Mononuclear cell (primary cell): ENCODE data around the gene AFF3. TPM values are rescaled to one million over a fixed set of nuclear protein-coding genes. Genes with fewer than 3 reads are reported as not detected.

Source experiments
- H3K27me3 ChIP-seq: 2 replicates; pipeline ENCODE4 v1.6.0; 2011; ENCODE audit warnings: low read length, control low read depth; ENCODE audit not compliant: insufficient read depth
- H3K4me1 ChIP-seq: 2 replicates; pipeline ENCODE4 v1.5.1; 2011; ENCODE audit warnings: mild to moderate bottlenecking, low read length, control low read depth; ENCODE audit not compliant: insufficient read depth
- H3K4me3 ChIP-seq: 2 replicates; pipeline ENCODE4 v1.5.1; 2011; ENCODE audit warnings: mild to moderate bottlenecking, low read length, moderate library complexity
- H3K9me3 ChIP-seq: 2 replicates; pipeline ENCODE4 v1.5.1; 2011; ENCODE audit warnings: low read depth, mild to moderate bottlenecking, control low read depth, low read length
- total RNA-seq: library from RNA; depleted of rRNA; stranded (reverse); fragments of >200 nt; gene quantifications from one replicate; pipeline ENCODE4 v1.2.3, GENCODE V29; 2012

The AFF3 gene
- total RNA-seq, 1 donor = 21.9 TPM

- H3K4me3 ChIP-seq = no peak overlapping the region
- no peaks in the 10 kb centered on the region for H3K9me3 ChIP-seq
- no peaks in the 10 kb centered on the region for H3K27me3 ChIP-seq
- peaks cover 10% of the 10 kb centered on the region for H3K4me1 ChIP-seq
Observed at GRCh38 chr2:100059638-100060037, 82.8 kb downstream of the AFF3 start.

DNA sequence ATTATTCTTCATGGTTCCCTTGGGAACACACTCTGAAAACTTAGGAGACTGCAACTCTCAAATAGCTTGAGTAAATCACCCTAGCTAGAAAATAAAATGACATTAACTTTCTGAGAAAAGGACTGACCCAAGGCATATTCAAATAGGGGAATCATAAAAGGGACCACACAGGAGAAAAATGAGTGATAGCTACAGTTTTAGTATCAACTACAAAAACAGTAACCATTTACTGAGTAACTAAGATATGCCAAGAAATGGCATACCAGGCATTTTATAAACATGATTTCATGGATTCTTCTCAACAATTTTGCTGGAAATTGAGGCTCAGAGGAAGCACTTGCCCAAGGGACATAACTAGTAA, 84.5 kb downstream of the AFF3 start:
- H3K4me1 ChIP-seq = peaks cover 17% of the 10 kb centered on the region
- H3K4me3 ChIP-seq = no peak overlapping the region
- no peaks in the 10 kb centered on the region for H3K27me3 ChIP-seq
- H3K9me3 ChIP-seq = no peaks in the 10 kb centered on the region

DNA sequence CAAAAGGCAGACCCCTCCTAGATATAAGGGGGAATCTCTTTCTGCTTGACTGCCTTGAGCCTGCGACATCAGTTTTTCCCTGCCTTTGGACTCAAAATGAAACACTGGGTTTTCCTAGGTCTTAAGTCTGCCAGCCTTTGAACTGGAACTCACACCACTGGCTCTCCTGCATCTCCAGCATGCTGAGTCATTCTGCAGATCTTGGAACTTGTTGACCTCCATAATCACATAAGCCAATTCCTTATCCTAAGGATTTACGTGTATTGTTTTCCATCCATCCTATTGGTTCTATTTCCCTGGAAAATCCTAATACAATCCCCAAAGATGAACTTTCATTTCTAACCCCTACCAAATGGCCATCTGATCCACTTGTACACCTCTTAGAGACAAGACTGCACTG, 88.0 kb downstream of the AFF3 start:
- Histone ChIP-seq H3K4me3 (no peak overlapping the region), H3K27me3 (no peaks in the 10 kb centered on the region), H3K4me1 (peaks cover 6% of the 10 kb centered on the region), H3K9me3 (no peaks in the 10 kb centered on the region)

DNA sequence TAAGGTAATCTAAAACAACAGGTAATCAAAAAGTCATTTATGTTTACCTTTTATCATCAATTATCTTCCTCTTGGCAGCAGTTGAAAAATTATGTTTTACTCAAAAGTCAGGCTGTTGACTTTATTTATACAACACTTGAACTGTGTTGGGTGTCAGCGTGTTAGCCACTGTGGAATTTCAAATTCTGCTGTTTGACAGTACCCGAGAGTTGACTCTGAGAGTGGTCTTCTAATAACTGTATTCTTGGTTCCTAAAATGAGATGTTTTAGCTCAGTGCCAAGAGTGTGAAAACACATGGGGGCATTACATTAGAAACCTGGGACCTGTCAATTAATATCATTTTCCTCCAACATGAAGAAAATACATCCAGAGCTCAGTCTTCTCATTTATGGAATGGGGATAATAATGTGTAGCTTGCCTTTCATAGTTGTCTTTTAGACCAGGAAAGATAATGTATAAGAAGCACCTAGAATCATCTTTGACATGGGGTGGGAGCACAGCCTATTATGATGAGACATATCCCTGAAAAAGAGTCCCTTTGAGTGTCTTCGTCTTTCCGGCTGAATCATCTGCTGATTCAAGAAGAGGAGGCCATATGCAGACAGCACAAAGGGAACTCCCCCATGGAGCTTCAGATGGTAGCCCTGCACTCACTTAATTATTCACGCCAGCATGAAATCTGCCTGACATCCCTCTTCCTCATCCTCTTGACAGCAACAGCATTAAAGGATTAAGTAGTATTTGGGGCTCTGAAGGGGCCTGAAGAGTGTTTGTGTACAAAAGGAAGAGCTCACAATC, 89.1 kb downstream of the AFF3 start:
- Histone ChIP-seq H3K4me3 (no peak overlapping the region), H3K27me3 (no peaks in the 10 kb centered on the region), H3K9me3 (no peaks in the 10 kb centered on the region), H3K4me1 (peaks cover 6% of the 10 kb centered on the region)

DNA sequence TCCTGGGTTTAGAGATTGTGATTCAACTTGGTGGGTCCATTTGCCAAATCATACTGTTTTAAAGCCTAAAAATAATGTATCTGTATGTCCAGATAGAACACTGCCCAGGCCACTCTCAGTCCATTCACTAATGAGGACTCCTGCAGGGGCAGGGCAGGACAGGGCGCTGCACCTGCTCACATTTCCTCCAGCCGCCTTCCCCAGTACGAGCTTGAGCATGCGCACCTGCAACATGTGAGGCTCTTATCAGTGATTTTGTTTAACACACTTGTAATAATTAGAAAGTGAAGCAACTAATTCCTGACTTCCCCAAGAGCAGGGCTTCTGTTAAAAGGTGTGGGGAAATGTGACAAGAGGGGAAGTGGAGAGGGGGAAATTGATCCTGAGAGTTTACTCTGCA, 89.7 kb downstream of the AFF3 start:
- H3K27me3 ChIP-seq = no peaks in the 10 kb centered on the region
- no peak overlapping the region for H3K4me3 ChIP-seq
- no peaks in the 10 kb centered on the region for H3K9me3 ChIP-seq
- peaks cover 6% of the 10 kb centered on the region for H3K4me1 ChIP-seq

- H3K4me3 ChIP-seq = no peak overlapping the region
- no peaks in the 10 kb centered on the region for H3K9me3 ChIP-seq
- H3K4me1 ChIP-seq = peaks cover 6% of the 10 kb centered on the region
- no peaks in the 10 kb centered on the region for H3K27me3 ChIP-seq
Observed at GRCh38 chr2:100051253-100051652, 91.1 kb downstream of the AFF3 start.

DNA sequence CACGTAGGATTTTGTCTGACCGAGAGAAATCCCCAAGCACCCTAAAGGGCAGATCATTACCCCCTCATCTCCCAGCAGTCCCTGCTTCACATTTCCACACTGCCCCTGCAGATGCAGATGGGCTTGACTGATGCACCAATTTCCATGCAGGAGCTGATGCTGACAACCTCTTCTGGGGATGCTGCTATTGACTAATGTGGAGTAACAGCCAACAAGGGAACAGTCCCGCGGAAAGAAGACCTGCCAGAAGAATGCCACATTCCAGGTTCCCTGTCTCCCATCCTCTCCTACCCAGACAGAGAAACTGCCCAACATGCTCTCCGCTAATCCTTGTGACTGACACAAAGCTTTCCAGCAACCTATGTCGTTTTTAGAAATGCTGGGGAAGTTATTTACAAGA, 91.7 kb downstream of the AFF3 start:
- no peak overlapping the region for H3K4me3 ChIP-seq
- H3K27me3 ChIP-seq = no peaks in the 10 kb centered on the region
- no peaks in the 10 kb centered on the region for H3K9me3 ChIP-seq
- H3K4me1 ChIP-seq = peaks cover 6% of the 10 kb centered on the region

- Histone ChIP-seq H3K9me3 (no peaks in the 10 kb centered on the region), H3K27me3 (no peaks in the 10 kb centered on the region), H3K4me3 (no peak overlapping the region), H3K4me1 (peaks cover 10% of the 10 kb centered on the region)
Observed at GRCh38 chr2:100046961-100047947, 95.1 kb downstream of the AFF3 start.

DNA sequence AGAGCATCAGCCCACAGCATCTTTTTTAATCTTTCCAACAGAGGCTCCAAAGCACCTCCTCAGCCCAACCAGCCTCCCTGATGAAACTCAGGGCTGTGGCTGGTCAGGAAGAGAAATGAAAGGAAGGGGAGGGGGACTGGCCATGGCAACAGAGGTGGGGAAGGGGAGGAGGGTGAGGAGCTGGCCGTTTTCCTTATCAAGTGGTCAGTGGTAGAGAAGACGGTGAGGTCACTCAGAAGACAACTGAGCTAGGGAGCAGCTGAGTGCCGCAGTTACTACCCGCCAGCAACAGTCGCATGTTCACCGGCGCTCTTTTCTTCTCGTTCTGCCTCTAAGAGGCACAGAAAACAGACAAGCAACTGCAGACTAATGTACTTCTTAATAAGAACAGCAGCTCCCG, 97.4 kb downstream of the AFF3 start:
- H3K4me3 ChIP-seq = no peak overlapping the region
- peaks cover 13% of the 10 kb centered on the region for H3K4me1 ChIP-seq
- H3K9me3 ChIP-seq = no peaks in the 10 kb centered on the region
- H3K27me3 ChIP-seq = no peaks in the 10 kb centered on the region

GRCh38 chr2:100043891-100044255, 98.5 kb downstream of the AFF3 start:
- Histone ChIP-seq H3K27me3 (no peaks in the 10 kb centered on the region), H3K9me3 (no peaks in the 10 kb centered on the region), H3K4me3 (no peak overlapping the region), H3K4me1 (peaks cover 21% of the 10 kb centered on the region)

GRCh38 chr2:100043081-100043890, 99.1 kb downstream of the AFF3 start:
- Histone ChIP-seq H3K9me3 (no peaks in the 10 kb centered on the region), H3K27me3 (no peaks in the 10 kb centered on the region), H3K4me1 (peaks cover 21% of the 10 kb centered on the region), H3K4me3 (no peak overlapping the region)

- H3K4me1 ChIP-seq = peaks cover 21% of the 10 kb centered on the region
- no peaks in the 10 kb centered on the region for H3K27me3 ChIP-seq
- H3K4me3 ChIP-seq = no peak overlapping the region
- no peaks in the 10 kb centered on the region for H3K9me3 ChIP-seq
Observed at GRCh38 chr2:100042562-100042961, 99.8 kb downstream of the AFF3 start.

GRCh38 chr2:100041946-100042345, 100.4 kb downstream of the AFF3 start:
- Histone ChIP-seq H3K9me3 (no peaks in the 10 kb centered on the region), H3K27me3 (no peaks in the 10 kb centered on the region), H3K4me1 (peaks cover 21% of the 10 kb centered on the region), H3K4me3 (no peak overlapping the region)

DNA sequence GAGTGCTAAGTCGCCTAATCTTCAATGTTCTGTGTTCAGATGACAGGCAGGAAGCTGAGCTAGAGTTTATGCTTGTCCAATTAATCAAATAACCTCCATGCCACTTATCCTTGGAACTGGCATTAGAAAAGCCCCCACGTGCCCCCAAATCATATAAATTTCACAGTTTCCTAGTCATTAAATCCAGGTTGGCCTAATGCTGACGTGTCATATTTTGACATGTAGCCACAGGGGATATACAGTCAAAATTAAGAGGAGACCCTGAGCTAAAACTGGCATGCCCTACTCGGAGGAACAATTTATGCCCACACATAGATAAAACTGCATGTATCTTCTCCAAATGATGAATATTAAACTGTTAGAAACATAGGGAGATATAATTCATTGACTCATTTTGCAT, 101.0 kb downstream of the AFF3 start:
- Histone ChIP-seq H3K9me3 (no peaks in the 10 kb centered on the region), H3K27me3 (no peaks in the 10 kb centered on the region), H3K4me1 (peaks cover 21% of the 10 kb centered on the region), H3K4me3 (no peak overlapping the region)

DNA sequence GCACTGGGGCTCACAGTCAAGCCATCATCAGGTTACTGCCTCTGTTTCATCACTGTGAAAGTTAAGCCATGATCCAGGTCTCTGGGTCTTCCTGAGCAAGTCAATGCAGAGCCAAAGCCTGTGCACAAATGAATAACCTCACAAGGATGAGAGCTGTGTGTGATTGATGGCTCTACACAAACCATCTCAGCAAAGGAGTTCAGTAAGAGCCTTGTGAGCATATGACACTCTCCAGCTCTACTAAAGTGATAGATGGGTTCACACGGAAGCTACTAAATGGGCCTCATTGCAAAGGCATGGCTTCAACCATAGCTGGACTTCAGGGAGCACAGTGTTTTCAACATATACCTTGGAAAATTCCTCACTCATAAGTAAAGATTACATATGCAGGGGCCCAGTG, 101.5 kb downstream of the AFF3 start:
- Histone ChIP-seq H3K4me1 (peaks cover 21% of the 10 kb centered on the region), H3K27me3 (no peaks in the 10 kb centered on the region), H3K9me3 (no peaks in the 10 kb centered on the region), H3K4me3 (no peak overlapping the region)
